HG03575 (cell line): ENCODE measurements around the gene CFAP161.

Experiments
- ATAC-seq: cut with Tn5 transposase; IDR thresholded peaks from one replicate; pipeline ENCODE4 v1.9.1; 2021; ENCODE audit not compliant: unreplicated experiment, insufficient number of reproducible peaks, low FRiP score; ENCODE audit errors: extremely low read depth

Gene CFAP161

GRCh38 chr15:81174792-81175327, 40.8 kb downstream of the CFAP161 start:
- ATAC-seq: no peak

GRCh38 chr15:81175496-81175895, 41.4 kb downstream of the CFAP161 start:
- no peak for ATAC-seq

- ATAC-seq: no peak
These were observed 42.3 kb downstream of the CFAP161 start for GRCh38 chr15:81176291-81176893.

- ATAC-seq: no peak
These were observed 44.3 kb downstream of the CFAP161 start for GRCh38 chr15:81178365-81178764.

GRCh38 chr15:81181220-81181619, 47.1 kb downstream of the CFAP161 start:
- ATAC-seq: no peak

GRCh38 chr15:81182031-81182755, 48.1 kb downstream of the CFAP161 start:
- ATAC-seq: no peak

- no peak for ATAC-seq
These were observed 48.8 kb downstream of the CFAP161 start for GRCh38 chr15:81182756-81183438.

GRCh38 chr15:81183439-81183775, 49.3 kb downstream of the CFAP161 start:
- no peak for ATAC-seq

GRCh38 chr15:81184188-81184587, 50.1 kb downstream of the CFAP161 start:
- no peak for ATAC-seq

GRCh38 chr15:81185631-81186295, 51.7 kb downstream of the CFAP161 start:
- ATAC-seq: no peak

- no peak for ATAC-seq
These were observed 54.3 kb downstream of the CFAP161 start for GRCh38 chr15:81188354-81188753.

- no peak for ATAC-seq
These were observed 55.7 kb downstream of the CFAP161 start for GRCh38 chr15:81189583-81190283.

- ATAC-seq: no peak
These were observed 56.9 kb downstream of the CFAP161 start for GRCh38 chr15:81190922-81191507.

GRCh38 chr15:81191701-81192100, 57.6 kb downstream of the CFAP161 start:
- no peak for ATAC-seq

GRCh38 chr15:81194723-81195122, 60.7 kb downstream of the CFAP161 start:
- ATAC-seq: no peak

GRCh38 chr15:81195339-81195864, 61.3 kb downstream of the CFAP161 start:
- ATAC-seq: no peak

- ATAC-seq: no peak
These were observed 62.6 kb downstream of the CFAP161 start, which contains the start of gene IL16 for GRCh38 chr15:81196576-81197254. IL16 (plus strand) TSS chr15:81196879; CDS start chr15:81225400, 28,521 bp downstream.

GRCh38 chr15:81197255-81197630, 63.2 kb downstream of the CFAP161 start:
- ATAC-seq: no peak
